KBM-7 (cell line): Measurements from ENCODE around the gene PLAAT5.

Experiments used
- DNase-seq: peaks from one replicate; pipeline ENCODE4 v3.0.0-alpha.2; 2015
- in situ Hi-C: fragments of 300-500 bp; cut with MboI; formaldehyde crosslinking; loops from 2 replicates; pipeline ENCODE4 v1.14.3; 2020; ENCODE audit warnings: low sequenced_read_pairs, low pct_unique_long_range_greater_than_20kb, mixed read lengths

PLAAT5 gene

DNA sequence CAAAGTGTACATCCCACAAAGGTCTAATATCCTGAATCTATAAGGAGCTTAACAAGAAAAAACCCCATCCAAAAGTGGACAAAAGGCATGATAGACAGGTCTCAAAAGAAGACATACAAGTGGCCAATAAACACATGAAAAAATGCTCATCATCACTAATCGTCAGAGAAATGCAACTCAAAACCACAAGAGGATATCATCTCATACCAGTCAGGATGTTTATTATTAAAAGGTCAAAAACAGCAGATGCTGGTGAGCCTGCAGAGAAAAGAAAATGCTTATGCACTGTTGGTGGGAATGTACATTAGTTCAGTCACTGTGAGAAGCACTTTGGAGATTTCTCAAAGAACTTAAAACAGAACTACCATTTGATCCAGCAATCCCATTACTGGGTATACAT, 27.6 kb upstream of the PLAAT5 start:
- in situ Hi-C loops: no loop called here

DNA sequence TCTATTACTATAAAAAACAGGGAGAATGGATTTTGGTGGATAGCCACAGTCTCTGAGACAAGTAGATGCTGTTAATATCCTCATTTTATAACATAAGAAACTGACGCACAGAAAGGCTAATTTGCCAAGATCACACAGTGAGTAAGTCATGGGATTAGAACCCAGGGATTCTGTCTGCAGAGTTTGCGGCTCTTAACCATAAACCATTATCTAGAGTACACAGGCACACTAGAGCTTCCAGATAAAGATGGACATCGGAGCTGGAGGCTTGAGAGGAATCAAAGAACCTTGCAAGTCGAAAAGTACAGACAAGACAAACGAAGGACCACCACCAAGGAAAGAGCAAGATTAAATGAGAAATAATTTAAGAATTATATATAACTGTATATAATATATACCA, 26.2 kb upstream of the PLAAT5 start:
- in situ Hi-C loops: no loop called here
- DNase-seq: no peak

More for the DNA sequence above, 27.6 kb upstream of the PLAAT5 start:
- DNase-seq: no peak

DNA sequence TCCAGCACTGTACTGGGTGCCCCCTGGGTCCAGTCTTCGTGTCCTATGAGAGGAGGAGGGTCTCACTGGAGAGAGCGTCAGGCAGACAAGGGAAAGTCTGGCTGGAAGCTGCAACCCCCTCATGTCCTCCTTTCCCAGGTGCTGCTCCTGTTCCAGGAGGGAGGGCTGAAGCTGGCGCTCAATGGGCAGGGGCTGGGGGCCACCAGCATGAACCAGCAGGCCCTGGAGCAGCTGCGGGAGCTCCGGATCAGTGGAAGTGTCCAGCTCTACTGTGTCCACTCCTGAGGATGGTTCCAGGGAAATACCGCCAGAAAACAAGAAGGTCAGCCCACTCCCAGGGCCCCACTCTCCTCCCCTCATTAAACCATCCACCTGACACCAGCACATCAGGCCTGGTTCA, 25.1 kb upstream of the PLAAT5 start:
- DNase-seq: no peak
- in situ Hi-C loops: no loop called here

DNA sequence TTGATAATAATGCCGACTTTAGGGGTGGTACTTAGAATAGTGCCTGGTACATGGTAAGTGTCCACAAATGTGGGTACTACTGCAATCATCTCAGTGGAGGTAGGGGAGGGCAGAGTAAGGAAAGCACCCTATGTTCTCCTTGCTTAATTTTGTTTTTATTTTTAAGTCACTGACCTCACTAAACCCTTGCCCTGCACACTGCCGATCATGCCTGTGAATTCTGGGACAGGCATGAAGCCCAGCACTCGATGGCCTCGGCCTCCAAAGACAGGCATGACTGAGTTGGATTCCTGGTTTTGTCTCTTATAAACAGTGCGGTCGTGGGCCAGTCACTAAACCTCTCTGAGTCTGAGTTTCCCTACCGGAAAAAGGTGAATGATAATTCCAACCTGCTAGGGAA, 21.8 kb upstream of the PLAAT5 start:
- no peak for DNase-seq

DNA sequence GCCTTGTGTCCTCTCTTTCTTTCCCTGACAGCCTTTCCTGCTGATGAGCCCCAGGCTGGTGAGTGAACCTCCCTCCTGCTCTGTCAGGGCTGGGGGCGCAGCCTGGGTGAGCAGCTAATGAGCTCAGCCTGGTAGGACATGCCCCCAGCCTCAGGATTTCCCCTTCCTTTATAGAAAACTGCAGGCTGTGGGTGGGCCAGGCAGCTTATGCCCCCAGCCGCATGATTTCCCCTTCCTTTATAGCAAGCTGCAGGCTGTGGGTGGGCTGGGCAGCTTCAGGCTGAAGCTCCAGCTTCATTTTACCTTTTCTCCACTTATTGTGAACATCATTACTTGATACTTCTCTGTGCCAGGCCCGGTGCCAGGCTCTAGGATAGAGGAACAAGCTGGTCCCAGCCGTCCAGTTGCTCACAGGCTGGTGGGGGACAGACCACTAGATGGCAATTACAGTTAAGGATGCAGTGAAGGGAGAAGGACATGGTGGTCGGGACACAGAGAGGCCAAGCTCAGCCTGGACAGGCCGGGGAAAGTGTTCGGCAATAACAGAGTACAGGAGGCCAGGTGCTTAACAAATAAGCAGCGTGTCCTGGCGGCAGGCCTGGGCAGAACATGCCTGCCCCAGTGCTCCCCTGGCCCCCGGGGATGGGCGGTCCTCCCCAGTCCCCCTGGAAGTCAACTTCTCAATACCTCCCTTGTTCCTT, 20.2 kb upstream of the PLAAT5 start:
- in situ Hi-C loops: no loop called here
- no peak for DNase-seq

More for the DNA sequence above, 21.8 kb upstream of the PLAAT5 start:
- in situ Hi-C loops: no loop called here

DNA sequence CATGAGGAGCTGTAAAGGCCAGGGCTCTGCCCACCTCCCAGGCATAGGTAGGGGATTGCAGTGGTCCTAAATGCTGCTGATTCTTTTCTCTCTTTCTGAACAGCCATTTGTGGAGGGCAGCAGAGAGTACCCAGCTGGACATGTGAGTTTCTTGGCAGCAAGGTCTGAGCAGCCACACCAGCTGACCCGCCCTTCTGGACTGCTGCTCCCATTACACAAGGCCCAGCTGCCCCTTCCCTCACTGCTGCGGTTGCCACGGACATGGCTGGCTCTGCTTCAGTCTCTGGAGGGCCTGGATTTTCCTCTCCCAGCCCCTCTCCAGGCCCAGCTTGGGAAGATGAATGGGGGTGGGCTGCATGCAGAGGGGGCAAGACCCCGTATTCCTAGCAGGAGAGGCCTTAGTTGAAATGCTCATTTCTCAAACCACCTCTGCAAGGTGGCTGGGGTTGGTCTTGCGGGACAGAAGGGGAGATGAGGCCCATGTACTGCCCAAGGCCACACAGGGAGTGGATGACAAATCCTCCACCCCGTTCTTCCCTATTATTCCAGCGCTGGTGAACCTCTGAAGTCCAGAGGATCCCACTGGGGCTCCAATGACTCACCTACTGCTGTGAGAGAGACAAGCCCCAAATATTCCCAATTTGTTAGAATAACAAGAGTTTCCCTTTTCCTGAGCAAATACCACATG, 19.5 kb upstream of the PLAAT5 start:
- DNase-seq: no peak
- in situ Hi-C loops: no loop called here

DNA sequence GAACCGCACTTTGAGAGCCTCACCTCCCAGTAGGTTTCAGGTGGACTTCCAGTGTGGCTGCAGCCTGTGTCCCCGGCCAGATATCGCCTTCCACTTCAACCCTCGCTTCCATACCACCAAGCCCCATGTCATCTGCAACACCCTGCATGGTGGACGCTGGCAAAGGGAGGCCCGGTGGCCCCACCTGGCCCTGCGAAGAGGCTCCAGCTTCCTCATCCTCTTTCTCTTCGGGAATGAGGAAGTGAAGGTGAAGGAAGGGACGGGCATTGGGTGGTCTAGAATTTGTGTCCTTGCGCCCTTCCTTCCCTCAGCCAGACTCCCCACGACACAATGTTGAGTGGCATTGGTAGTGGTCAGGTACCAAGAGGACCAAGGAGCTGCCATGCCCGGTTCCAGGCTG, 17.8 kb upstream of the PLAAT5 start:
- in situ Hi-C loops: no loop called here
- no peak for DNase-seq

DNA sequence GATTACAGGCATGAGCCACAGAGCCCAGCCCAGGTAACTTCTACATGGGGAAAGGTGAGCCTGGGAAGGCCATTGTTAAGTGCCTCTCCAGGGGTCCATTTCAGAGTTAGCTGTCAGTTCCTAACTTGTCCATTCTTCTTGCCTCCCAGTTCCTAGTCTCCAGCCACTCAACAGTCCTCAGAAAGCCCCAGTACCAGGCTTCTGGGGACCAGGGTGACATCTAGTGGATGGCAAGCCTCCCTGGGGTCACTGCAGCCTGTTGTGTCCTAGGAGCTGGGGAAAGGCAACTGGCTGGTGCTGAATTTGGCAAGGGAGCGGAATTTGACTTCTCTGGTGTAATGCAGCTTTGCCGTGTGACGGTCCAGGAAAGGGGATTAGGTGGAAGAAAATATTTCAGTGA, 17.0 kb upstream of the PLAAT5 start:
- peak; percentile 64 for DNase-seq
- in situ Hi-C loops: no loop called here

DNA sequence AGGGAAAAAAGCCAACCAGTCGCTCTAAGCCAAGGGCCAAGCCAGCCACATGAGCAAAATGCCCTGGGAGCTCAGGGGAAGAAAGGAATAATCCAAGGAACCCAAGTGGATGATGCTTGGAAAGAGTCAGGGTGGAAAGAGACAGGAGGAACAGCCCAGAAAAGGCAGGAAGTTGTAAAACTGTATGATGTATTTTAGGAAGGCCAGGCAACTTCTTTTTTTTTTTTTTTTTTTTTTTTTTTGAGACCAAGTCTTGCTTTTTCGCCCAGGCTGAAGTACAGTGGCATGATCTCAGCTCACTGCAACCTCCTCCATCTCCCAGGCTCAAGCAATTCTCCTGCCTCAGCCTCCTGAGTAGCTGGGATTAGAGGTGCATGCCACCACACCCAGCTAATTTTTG, 16.5 kb upstream of the PLAAT5 start:
- in situ Hi-C loops: no loop called here
- peak; percentile 58 for DNase-seq

DNA sequence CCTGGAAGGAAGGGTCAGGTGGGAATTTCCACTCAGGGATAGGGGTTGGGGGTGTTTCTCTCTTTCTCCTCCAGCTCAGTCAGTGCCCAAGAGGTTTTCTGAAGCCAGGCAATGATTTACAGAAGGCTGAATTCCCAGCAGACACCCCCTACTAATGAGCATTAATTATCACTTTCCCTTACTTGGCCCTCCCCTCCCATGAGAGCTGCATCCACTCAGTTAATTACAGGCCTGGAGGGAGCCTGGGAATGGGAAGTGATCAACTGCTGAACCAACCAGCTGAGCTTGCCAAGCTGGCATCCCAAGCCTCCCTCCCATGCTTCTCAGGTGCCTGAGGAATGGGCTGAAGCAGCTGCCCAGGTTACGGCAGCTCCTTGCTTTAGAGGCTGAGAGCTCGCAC, 15.9 kb upstream of the PLAAT5 start:
- in situ Hi-C loops: no loop called here
- no peak for DNase-seq

DNA sequence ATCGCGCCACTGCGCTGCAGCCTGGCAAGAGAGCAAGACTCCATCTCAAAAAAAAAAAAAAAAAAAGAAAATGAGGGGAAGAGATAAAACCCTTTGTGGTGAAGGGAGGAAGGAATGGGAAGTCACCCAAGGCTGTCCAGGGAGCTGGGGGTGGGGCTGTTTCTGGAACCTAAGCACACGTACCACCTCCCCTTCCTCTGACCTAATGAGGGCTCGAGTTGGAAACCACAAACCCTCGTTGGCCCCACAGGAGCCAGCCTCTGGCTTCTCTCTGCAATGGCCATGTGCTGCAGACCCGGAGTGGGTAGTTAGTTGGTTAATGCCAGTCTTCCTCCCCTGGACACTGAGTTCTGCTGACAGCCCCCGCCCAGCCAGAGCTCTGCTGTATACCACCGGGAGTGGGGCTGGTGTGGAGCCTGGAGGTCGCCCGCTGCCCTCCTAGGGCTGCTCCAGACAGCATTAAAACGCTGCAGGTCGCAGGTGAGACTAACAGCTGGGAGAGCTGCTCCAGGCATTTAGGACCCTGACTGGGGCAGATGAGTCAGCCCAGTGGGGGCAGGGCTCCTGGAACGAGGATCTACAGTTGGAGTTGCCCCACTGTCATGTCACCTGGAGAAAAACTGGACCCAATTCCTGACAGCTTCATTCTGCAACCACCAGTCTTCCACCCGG, 15.0 kb upstream of the PLAAT5 start, which contains the start of gene LGALS12:
TSS of gene LGALS12 (plus strand) at position 228 of the 672 bp plus-strand sequence. CDS start at position 603, 375 bp downstream.
- in situ Hi-C loops: no loop called here
- peak; percentile 98 for DNase-seq

DNA sequence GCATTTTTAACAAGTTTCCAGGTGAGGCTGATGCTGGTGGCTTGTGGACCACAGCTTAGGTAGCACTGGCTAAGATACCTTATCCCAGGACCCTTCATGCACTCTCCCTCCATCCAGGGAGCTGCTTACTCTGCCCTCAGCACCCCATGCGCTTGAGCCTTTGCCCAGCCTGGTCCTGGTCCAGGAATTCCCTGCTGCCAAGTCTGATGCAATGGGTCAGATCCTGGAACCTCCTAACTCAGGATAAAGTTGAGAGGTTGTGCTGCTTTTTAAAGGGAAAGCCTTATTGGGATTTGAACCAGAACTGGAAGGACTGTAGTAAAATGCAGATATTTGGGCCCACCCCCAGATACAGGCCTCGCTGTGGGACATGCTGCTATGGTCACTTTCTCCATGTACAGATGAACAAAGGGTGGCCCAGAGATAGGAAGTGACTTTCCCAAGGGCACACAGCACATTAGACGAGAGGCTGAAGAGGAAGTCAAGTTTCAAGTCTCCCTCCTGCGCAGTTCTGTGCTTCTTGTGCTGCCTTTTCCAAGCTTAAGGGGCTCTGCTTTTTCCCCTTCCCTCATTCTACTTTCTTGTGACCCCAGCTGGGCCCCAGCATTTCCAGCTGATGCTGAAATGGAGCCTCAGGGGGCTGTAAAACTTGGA, 14.1 kb upstream of the PLAAT5 start:
- in situ Hi-C loops: no loop called here
- DNase-seq: no peak

DNA sequence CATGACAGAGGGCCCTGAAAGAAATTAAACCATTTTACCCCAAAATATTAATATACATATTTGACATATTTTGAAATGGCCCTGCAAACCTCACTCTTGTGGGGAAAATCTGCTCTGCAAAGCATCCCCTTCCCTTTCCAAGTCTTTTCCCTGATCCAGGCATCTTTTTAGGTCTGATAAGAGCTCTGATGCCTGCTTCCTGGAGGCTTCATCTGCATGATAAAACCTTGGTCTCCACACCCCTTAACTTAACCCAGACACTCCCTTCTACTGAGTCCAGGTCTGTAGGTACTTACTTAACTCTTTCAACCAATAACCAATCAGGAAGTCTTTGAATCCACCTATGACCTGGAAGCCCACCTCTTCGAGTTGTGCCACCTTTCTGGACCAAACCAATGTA, 13.1 kb upstream of the PLAAT5 start:
- in situ Hi-C loops: no loop called here
- DNase-seq: no peak

DNA sequence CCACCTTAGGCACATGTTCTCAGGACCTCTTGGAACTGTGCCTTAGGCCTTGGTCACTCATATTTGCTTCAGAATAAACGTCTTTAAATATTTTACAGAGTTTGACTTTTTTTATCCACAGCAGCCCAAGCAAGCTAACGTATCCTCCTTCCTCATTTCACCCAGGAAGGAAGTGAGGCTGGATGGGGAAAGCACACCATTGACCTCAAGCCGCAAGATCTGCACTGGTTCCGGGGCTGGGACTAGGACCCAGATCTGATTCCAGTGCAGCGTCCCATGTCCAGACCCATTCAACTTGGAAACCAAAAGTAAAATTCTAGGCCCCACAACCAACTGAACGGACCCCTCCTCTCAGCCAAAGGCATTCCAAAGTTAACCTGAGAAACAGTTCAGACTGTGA, 12.5 kb upstream of the PLAAT5 start:
- in situ Hi-C loops: no loop called here
- no peak for DNase-seq

DNA sequence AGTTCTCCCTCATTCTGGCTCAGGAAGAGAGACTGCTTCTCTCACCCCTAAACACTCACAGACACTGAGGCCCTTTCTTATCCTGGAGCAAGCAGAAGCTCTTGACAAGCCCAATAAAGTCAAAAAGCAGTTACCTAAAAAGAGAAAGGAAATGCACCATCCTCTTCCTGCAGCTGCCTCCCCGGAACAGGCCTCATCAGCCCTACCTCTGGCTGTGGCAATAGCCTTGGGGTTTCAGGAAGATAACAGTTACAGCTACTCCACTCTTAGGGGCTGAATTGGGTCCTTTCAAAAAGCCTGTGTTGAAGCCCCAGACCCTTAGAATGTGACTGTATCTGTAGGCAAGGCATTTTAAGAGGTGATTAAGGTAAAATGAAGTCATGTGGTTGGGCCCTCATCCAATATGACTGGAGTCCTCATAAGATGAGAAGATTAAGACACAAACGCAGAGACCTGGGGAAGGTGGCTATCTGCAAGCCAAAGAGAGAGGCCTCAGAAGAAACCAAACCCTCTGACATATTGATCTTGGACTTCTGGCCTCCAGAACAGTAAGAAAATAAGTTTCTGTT, 11.4 kb upstream of the PLAAT5 start:
- in situ Hi-C loops: no loop called here
- no peak for DNase-seq

DNA sequence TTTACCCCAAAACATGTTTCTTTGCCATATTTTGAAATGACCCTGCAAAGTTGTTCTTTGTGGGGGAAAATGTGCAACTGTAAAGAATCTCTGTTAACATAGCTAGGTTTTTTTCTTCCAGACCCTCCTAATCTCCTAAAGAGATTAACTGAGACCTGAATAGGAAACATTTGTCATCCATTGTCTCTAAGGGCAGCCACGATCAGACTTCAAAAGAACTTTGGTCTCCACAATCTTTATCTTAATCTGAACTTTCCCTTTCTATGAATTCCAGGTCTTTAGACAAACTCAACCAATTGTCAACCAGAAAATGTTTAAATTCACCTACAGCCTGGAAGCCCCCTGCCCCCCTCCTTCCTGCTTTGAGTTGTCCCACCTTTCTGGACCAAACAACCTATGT, 10.3 kb upstream of the PLAAT5 start:
- no peak for DNase-seq
- in situ Hi-C loops: no loop called here

DNA sequence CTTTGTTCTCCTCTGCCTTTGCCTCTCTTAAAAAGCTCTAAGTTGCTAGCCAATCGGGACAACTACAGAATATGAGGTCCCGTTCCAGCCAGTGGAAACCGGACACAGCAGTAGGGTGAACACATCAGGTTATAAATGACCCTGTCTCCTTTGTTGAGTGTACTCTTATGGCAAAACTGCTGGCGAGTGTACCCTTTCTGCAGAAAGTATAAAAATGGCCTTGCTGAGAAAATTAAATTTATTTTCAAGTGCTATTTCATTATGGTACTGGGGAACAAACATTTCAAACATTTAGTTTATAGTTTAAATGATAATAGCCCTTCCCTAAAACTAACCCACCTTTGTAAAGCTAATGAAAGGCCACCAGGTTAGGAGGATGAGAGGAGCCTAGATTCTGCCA, 8.9 kb upstream of the PLAAT5 start:
- in situ Hi-C loops: no loop called here
- no peak for DNase-seq

DNA sequence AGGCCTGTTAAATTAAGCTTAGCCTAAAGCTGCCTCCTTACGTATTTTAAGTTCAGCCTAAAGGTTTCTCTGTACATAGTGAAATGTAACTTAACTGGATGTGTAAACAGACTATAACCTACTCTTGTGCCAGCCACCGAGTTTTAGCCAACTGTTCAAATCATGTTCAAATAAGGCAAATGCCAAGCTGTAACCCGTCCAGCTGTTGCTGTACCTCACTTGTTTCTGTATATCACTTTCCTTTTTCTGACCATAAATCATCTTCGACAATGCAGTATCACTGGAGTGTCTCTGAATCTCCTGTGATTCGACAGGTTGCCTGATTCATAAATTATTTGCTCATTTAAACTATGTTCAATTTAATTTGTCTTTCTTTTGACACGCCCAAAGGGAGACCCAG, 4.0 kb upstream of the PLAAT5 start:
- in situ Hi-C loops: no loop called here
- DNase-seq: no peak

DNA sequence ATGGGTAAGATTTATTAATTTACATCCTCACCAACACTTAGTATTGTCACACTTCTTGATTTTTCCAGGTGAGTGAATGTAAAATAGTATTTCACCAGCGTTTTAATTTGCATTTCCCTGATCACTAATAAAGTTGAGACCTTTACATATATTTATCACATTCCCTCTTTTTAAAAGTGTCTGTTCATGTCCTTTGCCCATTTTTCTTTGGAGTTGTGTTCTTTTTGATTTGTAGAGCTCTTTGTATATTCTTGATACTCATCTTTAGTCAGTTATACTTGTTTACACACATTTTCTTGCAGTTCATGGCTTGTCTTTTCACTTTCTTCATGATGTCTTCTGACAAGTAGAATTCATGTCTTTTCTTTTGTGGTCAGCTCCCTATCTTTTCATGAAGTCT, 2.2 kb upstream of the PLAAT5 start:
- DNase-seq: no peak
- in situ Hi-C loops: no loop called here

DNA sequence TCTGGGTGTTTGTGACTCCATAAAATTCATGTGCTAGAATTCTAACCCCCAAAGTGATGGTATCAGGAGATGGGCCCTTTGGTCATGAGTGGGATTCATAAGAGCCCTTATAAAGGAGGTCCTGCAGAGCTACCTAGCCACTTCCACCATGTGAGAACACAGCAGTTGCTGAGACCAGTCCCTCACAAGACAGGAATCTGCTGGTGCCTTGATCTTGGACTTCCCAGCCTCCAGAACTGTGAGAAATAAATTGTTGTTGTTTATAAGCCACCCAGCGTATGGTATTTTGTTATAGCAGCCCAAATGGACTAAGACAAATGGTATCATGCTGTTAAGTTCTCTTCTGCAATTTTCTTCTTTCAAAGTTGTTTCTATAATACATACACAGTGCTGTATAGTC, 1.5 kb upstream of the PLAAT5 start:
- in situ Hi-C loops: no loop called here
- DNase-seq: no peak
